Measurements from ENCODE around the gene ATF5.

ATF5 gene

DNA sequence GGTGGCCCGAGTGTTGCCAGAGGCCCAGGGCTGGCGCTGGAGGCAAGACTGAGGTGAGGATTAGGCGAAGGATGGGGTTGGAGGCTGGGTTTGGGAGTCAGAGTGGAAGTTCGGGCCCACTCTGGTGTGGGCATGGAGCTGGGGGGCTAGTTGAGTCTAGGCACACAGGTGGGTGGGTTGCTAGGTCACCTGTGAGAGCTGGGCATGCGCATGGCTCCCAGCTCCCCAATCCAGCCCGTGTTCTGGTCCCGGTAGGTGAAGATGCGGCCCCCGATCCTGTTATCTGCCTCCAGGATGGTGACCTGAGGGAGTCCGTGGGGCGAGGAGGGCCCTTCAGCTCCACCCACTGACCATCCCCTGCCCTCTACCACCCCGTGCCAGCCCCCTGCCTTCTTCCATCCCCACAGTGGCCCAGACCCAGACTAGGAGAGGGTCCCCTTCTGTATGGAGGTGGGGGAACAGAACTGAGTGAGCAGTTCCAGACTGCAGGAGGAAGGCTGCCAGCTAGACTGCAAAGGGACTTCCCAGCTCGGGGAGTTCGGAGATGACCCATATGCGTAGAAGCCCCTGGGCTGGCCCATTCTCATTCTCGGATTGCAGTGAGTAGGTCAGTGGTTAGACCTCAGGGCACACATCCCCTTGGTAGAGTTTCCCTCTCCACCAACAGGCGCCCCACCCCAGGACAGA lies 34.0 kb upstream of the ATF5 start:
- no peak for DNase-seq

GRCh38 chr19:49895566-49896297 lies 33.3 kb upstream of the ATF5 start:
- DNase-seq, result no peak

DNA sequence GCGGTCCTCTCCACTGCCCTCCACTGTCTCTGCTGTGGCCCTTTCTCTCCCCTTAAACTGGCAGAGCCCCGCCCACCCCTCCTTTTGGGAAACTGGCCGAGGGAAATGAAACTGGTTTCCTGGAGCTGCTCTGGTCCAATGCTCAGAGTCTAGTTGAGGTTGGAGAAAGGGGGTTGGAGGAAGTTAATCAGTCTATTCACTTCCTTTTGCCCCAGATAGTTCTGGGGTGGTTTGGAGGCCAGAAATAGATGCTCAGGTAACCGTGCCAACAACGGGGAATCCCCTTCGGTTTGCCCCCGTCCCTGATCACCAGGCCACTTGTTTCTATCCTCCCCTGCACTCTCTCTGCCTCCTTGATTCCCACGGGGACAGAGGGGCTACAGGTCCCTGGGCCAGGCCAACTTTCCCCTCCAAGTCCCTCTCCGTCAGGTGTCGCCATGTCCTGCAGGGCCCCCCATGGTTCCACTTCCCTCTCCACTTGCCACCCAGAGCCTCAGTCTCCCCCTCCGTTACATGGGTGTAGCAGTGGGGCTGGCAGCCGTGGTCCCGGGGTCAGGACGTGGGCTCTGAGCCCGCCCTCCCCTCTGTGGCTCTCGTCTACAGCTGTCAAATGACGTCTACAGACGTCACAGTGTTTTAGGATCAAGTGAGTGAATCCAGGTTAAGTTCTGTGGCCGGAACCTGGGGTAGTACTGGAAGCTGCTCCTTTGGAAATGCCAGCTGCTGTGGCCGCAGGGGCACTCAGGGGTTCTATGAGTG lies 32.0 kb upstream of the ATF5 start, which contains the start of gene IL4I1:
Gene IL4I1 (minus strand): TSS at position 25 of the 759 bp plus-strand sequence. CDS start 727 bp downstream, outside the sequence.
- DNase-seq, result no peak

DNA sequence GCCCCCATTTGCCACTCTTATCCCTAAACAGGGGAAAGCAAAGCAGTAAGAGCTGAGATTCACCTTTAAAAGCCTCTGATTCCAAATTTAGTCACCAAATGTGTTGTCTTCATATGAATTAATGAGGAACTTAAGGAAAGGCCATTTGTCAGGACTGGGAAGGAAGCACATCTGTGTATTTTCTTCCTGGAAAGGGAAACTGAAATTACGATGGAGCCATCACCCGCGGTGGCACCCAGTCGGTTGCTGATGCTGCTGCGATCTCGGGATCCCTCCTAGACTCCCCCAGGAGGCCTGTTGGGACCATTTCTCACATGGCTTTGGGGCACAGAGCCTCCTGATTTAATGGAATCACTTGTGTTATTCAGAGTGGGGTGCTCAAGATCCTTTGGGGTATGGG lies 24.9 kb upstream of the ATF5 start:
- no peak for DNase-seq

GRCh38 chr19:49906879-49907564 lies 22.0 kb upstream of the ATF5 start:
- DNase-seq, result no peak

GRCh38 chr19:49907745-49908446 lies 21.1 kb upstream of the ATF5 start:
- DNase-seq, result no peak

GRCh38 chr19:49908480-49909420 lies 20.3 kb upstream of the ATF5 start:
- no peak for DNase-seq

DNA sequence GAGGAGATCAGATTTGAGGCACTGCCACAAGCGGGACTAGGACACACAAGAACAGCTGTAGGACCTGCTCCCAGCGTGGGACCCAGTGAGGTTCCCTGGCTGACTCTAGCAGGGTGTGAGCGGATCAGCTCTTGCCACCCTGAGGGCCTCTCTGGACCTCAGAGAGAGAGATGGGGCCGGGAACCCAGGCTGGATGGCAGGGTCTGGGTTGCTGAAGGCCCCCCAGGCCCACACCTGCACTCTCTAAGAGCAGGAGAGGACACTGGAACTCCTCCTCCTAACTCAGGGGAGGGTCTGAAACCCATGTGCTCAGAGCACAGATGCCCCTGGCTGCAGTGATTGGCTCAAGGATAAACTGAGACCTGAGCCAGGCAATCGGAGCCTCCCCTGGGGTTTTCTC lies 18.8 kb upstream of the ATF5 start:
- no peak for DNase-seq

DNA sequence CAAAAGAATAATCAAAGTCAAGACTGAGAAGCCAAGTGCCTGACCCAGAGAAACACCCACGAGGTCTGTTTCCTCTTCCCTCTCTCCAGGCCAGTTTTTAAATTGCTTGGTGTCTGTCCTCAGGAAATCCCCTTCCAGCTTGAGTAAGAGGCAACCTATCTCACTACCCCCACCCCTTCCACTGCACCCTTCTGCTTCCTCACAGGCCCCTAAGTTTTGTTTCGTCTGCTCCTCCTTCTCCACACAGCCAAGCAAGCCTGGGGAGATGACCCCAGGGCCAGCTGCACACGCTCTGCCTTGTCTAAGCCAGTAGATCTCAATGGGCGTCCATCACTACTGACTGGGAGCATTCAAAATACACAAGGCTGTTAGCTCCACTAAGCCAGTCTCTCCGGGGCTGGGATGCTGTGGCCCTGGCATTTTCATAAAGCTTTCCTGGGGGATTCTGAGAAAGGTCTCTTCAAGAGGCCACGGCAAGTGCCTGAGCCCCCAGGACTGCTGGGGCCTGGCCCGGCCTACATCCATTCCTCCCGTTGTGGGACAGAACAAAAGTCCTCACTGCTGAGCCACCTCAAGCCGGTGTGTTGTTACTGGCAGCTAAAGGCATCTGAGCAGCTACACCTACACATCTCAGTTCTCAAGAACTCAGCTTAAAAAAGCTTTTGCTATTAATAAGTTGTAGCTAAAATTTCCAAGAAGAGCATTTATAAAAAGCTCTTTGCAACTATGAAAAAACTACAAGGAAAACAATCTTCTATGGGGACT lies 17.4 kb upstream of the ATF5 start:
- no peak for DNase-seq

- no peak for DNase-seq
Measured at GRCh38 chr19:49912965-49913685, 15.9 kb upstream of the ATF5 start.

DNA sequence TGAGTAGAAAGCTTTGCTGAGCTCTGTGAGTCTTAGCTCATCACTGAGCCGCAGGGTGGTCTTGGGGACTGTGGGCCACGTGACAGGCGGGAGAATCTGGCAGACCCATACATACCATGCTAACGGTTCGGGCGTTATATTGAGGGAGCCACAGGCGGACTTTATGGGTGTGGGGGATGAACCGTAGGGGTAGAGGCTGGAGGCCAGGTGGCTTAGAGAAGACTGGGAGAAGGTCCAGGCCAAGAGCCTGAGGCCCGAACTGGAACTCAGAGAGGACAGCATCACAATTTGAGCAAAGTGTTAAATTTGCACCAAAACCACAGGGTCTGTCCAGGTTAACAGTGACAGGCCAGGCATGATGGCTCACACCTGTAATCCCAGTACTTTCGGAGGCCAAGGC lies 15.3 kb upstream of the ATF5 start:
- no peak for DNase-seq

- DNase-seq, result no peak
Measured at GRCh38 chr19:49915271-49915670, 13.7 kb upstream of the ATF5 start.

DNA sequence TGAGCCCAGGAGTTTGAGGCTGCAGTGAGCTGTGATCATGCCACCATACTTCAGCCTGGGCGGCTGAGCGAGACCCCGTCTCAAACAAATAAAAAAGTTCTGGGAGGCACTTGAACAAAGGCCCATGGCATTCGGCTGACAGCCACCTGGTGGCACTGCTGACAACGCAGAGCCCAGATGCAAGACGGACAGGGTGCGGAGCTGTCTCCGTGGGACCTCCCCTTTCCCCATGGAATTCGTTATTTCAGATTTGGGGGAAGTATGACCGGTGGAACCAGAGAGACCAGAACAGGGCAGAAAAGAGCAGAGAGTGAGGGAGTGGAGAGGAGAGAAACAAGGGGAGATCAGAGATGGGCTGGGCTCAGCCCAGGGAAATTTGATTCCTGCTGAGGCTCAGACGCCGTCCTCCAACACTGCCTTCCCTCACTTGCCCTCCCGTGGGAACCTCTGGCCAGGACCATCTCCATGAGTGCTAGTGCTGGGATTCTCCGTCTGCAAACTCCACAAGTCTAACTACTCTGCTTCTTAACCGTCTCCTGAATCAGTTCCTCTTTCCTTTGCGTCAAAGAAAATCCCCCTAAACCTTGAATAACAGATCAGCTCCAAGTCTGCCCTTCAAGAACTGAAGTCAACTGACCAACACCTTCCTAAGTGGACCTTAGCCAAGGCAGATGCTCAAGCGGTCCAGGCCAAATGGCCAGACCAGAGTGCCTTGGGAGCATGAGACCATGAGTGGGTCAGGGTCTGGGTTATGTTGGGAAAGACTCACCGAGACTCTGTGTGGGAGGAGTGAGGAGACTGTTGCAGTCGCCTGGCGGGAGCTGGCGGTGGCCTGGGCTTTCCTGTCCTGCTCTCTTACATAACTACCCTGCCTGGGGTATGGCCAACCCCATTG lies 11.9 kb upstream of the ATF5 start:
- DNase-seq, result no peak

DNA sequence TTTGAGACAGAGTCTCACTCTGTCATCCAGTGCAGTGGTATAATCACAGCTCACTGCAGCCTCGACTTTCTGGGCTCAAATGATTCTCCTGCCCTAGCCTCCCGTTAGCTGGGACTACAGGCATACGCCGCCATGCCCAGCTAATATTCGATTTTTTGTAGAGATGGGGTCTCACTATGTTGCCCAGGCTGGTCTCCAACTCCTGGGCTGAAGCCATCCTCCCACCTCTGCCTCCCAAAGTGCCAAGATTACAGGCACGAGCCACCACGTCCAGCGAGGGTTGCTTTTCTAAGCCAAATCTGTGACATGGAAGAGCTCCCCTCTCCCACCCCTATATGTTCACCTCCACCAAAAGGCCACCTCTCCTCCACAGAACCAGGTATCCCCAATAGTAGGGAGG lies 10.9 kb upstream of the ATF5 start:
- DNase-seq, result no peak

GRCh38 chr19:49920624-49921363 lies 8.2 kb upstream of the ATF5 start:
- DNase-seq, result no peak

GRCh38 chr19:49921871-49922795 lies 6.9 kb upstream of the ATF5 start:
- DNase-seq, result no peak
